NT2/D1 (cell line): Measurements from ENCODE around the gene DDX23.

Experiments used
- DNase-seq: peaks from one replicate; pipeline ENCODE4 v3.0.0-alpha.2; 2011; ENCODE audit warnings: low read depth, low spot score
- H3K27me3 ChIP-seq: 2 replicates; pipeline ENCODE4 v1.6.0; 2011; ENCODE audit warnings: mild to moderate bottlenecking; ENCODE audit not compliant: insufficient read length, insufficient read depth
- H3K36me3 ChIP-seq: 2 replicates; pipeline ENCODE4 v1.6.1; 2011; ENCODE audit warnings: mild to moderate bottlenecking, low read length, mixed read lengths; ENCODE audit not compliant: insufficient read depth, insufficient read length
- H3K4me1 ChIP-seq: 2 replicates; pipeline ENCODE4 v1.5.1; 2011; ENCODE audit not compliant: insufficient read depth, insufficient read length
- H3K4me3 ChIP-seq: 2 replicates; pipeline ENCODE4 v1.5.1; 2011; ENCODE audit warnings: low read depth; ENCODE audit not compliant: insufficient read length
- H3K9ac ChIP-seq: 2 replicates; pipeline ENCODE4 v1.6.0; 2011; ENCODE audit warnings: low read depth; ENCODE audit not compliant: insufficient read length
- H3K9me3 ChIP-seq: 2 replicates; pipeline ENCODE4 v1.5.1; 2011; ENCODE audit warnings: mild to moderate bottlenecking, low read length; ENCODE audit not compliant: insufficient read depth
- SUZ12 ChIP-seq: IDR thresholded peaks from 2 replicates; pipeline ENCODE4 v1.6.1; 2011; ENCODE audit not compliant: insufficient read length, insufficient read depth; ENCODE audit errors: extremely low read depth
- YY1 ChIP-seq: IDR thresholded peaks from 2 replicates; pipeline ENCODE4 v1.6.1; 2011; ENCODE audit not compliant: insufficient read length, insufficient read depth
- ZNF274 ChIP-seq: IDR thresholded peaks from 2 replicates; pipeline ENCODE4 v1.6.1; 2011; ENCODE audit warnings: mild to moderate bottlenecking, low read depth, low read length

Gene DDX23

GRCh38 chr12:48873096-48873495 lies 21.1 kb upstream of the DDX23 start:
- no peak for DNase-seq
- Histone ChIP-seq H3K27me3 (no peaks in the 10 kb centered on the region), H3K9me3 (no peaks in the 10 kb centered on the region), H3K4me1 (peaks cover 6% of the 10 kb centered on the region), H3K36me3 (no peaks in the 10 kb centered on the region), H3K9ac (no peak overlapping the region), H3K4me3 (no peak overlapping the region)
- no peak for TF ChIP-seq SUZ12
- no peak for TF ChIP-seq ZNF274
- TF ChIP-seq YY1: no peak

- TF ChIP-seq SUZ12 (no peak), ZNF274 (no peak), YY1 (no peak)
Measured at GRCh38 chr12:48869191-48869590, 17.2 kb upstream of the DDX23 start.

DNA sequence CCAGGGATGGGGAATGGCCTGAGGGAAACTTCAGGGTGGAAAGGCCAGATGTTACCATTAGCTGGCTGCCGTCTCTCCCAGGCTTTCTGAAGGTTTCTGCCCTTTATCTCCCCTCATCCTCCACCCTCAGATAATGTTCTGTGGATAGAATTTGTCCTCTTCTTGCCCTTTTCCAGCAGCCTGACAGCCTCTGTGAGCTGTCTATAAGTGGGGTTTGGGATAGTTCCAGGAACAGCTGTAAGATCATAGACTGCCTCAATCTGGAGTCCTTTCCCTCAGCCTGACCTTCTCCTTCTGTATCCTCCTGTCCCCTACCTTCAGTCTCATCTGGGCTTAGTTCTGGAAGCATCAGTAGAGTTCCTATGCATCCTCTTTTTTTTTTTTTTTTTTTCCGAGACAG lies 16.5 kb upstream of the DDX23 start:
- Histone ChIP-seq H3K36me3 (peaks cover 8% of the 10 kb centered on the region), H3K4me3 (no peak overlapping the region), H3K9me3 (no peaks in the 10 kb centered on the region), H3K27me3 (no peaks in the 10 kb centered on the region), H3K4me1 (peaks cover 8% of the 10 kb centered on the region), H3K9ac (no peak overlapping the region)
- no peak for DNase-seq
- TF ChIP-seq YY1: no peak
- TF ChIP-seq ZNF274: no peak
- no peak for TF ChIP-seq SUZ12

More at GRCh38 chr12:48869191-48869590, 17.2 kb upstream of the DDX23 start:
- H3K9ac ChIP-seq: no peak overlapping the region
- peaks cover 5% of the 10 kb centered on the region for H3K4me1 ChIP-seq
- DNase-seq: no peak
- peaks cover 3% of the 10 kb centered on the region for H3K36me3 ChIP-seq
- H3K9me3 ChIP-seq: no peaks in the 10 kb centered on the region
- H3K27me3 ChIP-seq: no peaks in the 10 kb centered on the region
- no peak overlapping the region for H3K4me3 ChIP-seq

GRCh38 chr12:48866052-48866711 lies 14.2 kb upstream of the DDX23 start:
- Histone ChIP-seq H3K9me3 (no peaks in the 10 kb centered on the region), H3K9ac (no peak overlapping the region), H3K36me3 (peaks cover 31% of the 10 kb centered on the region), H3K4me3 (no peak overlapping the region), H3K27me3 (no peaks in the 10 kb centered on the region), H3K4me1 (peaks cover 15% of the 10 kb centered on the region)
- no peak for DNase-seq
- TF ChIP-seq SUZ12: no peak

- peaks cover 38% of the 10 kb centered on the region for H3K36me3 ChIP-seq
- H3K4me3 ChIP-seq: peak within 1 kb of the TSS; percentile 84
- TF ChIP-seq YY1 (no peak), ZNF274 (no peak), SUZ12 (no peak)
- H3K27me3 ChIP-seq: no peaks in the 10 kb centered on the region
- peak within 1 kb of the TSS; percentile 70 for H3K9ac ChIP-seq
- peak; percentile 97 for DNase-seq
- H3K4me1 ChIP-seq: peaks cover 15% of the 10 kb centered on the region
- no peaks in the 10 kb centered on the region for H3K9me3 ChIP-seq
Measured at GRCh38 chr12:48865281-48866051, 13.5 kb upstream of the DDX23 start, which contains the start of gene RND1. RND1 (minus strand) TSS chr12:48865870; CDS start chr12:48865767, 103 bp downstream.

DNA sequence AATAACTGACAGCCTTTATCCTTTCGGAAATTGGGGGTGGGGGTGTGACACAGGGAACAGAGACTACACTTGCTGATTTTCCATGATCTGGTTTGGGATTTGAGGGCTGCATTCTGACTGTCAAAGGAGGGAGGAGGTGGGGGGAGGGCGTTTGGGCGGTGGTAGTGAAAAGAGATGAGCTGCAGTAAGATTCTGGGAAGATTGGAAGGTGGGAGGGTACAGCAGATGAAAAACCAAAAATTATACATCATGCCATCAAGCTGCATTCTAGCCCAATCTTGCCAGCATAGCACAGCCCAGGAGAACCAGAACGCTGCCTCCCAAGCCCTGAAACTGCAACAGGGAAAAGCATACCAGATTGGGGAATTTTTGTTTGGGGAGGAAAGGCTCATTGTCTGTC lies 11.3 kb upstream of the DDX23 start:
- Histone ChIP-seq H3K4me3 (no peak overlapping the region), H3K9me3 (no peaks in the 10 kb centered on the region), H3K9ac (no peak overlapping the region), H3K27me3 (no peaks in the 10 kb centered on the region), H3K4me1 (peaks cover 15% of the 10 kb centered on the region), H3K36me3 (peaks cover 47% of the 10 kb centered on the region)
- TF ChIP-seq YY1 (no peak), SUZ12 (no peak), ZNF274 (no peak)
- no peak for DNase-seq

- H3K4me3 ChIP-seq: no peak overlapping the region
- peaks cover 51% of the 10 kb centered on the region for H3K36me3 ChIP-seq
- no peak overlapping the region for H3K9ac ChIP-seq
- H3K9me3 ChIP-seq: no peaks in the 10 kb centered on the region
- no peak for DNase-seq
- no peaks in the 10 kb centered on the region for H3K27me3 ChIP-seq
- H3K4me1 ChIP-seq: peaks cover 15% of the 10 kb centered on the region
- TF ChIP-seq ZNF274 (no peak), YY1 (no peak), SUZ12 (no peak)
Measured at GRCh38 chr12:48862760-48863159, 10.8 kb upstream of the DDX23 start.
